HL-60 (cell line): ENCODE results near the gene KIF26B.

Experiments
- POLR2AphosphoS5 ChIP-seq: IDR thresholded peaks from 2 replicates; pipeline ENCODE4 v1.6.1; 2012; ENCODE audit warnings: low read depth
- SPI1 ChIP-seq: IDR thresholded peaks from 2 replicates; pipeline ENCODE4 v1.6.1; 2012; ENCODE audit warnings: low read depth, mild to moderate bottlenecking, borderline replicate concordance

DNA sequence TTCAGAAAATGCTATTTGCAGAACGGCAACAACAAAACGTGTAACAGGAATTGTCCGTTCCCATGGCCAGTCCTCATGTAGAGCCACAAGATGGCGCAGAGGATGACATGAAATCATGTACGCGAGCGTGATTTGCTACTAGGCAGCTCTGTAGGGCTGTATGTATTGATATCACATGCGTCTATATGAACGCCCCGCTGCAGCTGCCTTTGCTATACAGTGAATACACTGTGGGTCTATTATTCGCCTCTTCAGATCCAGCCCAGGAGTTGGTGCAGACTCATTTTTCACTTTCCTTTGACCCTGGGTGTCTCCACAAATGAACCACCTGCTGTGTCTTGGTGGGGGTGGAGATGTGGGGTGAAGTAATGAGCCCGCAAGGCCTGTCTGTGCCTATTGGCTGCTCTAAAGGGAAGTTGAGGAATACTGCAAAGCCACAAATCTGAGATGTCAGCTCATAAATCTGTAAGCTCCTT lies 361.5 kb downstream of the KIF26B start:
- TF ChIP-seq POLR2AphosphoS5: peak; percentile 70
- no peak for TF ChIP-seq SPI1
